GM19043 (cell line): ENCODE results near the gene TCF7L1.
"Not testable (repeated sequence)": the region's sequence is repeated elsewhere in the genome, so short reads cannot be mapped to it uniquely, and the experiment has no call there.

Source experiments
- ATAC-seq: cut with Tn5 transposase; IDR thresholded peaks from one replicate; pipeline ENCODE4 v1.9.1; 2021; ENCODE audit warnings: low read depth; ENCODE audit not compliant: unreplicated experiment

Gene TCF7L1

GRCh38 chr2:85334928-85335327, 201.7 kb downstream of the TCF7L1 start:
- ATAC-seq, result no peak

- ATAC-seq, result no peak
Measured at GRCh38 chr2:85340034-85340892, 207.1 kb downstream of the TCF7L1 start.

GRCh38 chr2:85341269-85342029, 208.3 kb downstream of the TCF7L1 start:
- ATAC-seq, result no peak

DNA sequence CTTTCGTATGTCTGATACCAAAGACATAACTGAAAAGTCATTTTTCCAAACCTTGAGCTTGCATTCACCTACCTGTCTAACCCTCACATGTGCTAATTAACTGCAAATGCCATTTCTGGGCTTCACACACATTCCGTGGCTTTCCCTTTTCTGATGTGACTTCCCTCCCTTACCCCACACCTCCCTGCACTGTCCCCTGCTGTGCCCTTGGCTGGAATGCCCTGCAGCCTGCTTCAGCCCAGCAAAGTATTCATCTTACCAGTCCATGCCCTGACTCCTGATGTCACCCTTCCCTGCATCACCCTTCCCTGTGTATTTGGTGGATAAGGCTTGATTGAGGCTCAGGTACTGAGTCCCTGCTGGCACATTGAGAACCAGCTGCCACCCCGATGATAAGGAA, 209.0 kb downstream of the TCF7L1 start:
- no peak for ATAC-seq

DNA sequence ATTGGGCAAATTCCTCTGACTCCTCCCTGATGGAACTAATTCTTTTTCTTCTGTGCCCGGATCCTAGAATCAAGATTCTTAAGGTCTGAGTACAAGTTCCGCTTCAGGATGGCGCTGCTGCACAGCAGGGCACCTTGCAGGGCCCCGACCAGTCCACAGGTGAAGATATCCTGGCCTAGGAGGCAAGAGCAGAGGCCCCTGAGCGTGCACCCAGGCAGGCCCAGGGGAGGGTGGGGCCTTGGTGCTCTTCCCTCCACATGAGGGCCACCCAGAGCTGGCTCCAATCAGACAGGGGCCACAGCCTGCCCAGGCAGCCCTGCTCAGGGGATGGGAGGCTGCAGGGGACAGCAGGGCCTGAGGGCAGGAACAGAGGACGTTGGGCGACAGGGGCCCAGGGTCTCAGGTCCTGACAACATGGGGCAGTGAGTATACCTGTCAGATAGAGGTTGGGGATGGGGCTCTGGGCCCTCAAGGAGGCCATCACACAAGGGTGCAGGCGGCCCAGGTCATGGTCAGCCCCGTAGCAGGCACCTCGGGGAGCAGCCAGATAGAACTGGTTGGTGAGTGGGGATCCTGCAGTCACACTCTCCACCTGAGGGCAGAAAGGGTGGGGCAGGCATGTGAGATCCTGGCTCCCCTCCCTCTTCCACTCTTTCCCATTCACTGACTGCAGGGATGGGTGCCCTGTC, 210.2 kb downstream of the TCF7L1 start:
- not testable (repeated sequence) for ATAC-seq

GRCh38 chr2:85344356-85344954, 211.3 kb downstream of the TCF7L1 start:
- no peak for ATAC-seq

- no peak for ATAC-seq
Measured at GRCh38 chr2:85347599-85347998, 214.4 kb downstream of the TCF7L1 start.

GRCh38 chr2:85353876-85354285, 220.7 kb downstream of the TCF7L1 start:
- no peak for ATAC-seq

DNA sequence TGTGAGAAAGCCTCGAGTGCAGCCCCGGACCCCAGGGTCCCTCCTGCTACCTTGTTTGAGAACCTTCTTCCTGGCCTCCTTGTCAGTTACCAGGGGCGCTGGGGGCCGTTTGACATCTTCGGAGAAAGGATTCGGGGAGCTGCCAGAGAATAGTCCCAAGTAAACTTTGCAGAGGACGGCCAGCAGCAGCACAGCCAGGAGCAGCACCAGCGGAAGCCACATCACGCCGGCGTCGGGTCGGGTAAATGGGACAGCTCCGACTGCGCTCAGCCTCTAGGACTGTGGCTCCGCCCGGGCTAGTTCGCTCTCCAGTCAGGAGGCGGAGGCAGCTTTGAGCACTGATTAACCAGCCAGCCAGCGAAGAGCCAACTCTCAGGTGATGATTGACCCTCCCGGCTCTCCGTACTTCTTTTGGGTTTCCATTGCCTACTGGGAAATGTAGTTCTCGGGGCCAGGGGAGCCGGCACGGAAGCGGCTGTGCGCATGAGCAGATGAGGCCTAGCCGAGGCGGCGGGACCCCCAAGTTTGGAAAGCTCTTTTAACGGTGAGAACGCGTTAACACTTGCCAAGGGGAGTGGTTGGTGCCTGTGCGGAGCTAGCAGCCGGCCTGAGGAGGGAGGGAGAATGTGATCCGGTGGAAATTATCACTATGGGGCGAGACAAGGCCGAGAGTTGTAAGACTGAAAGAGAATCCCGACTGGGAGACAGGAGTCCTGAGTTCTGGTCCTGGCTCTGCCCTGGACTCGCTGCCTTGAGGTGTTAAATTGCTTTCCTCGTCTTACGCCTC, 221.3 kb downstream of the TCF7L1 start, which contains the start of the genes ELMOD3 and RETSAT:
Gene ELMOD3 (plus strand): TSS at position 484 of the 787 bp plus-strand sequence. CDS start 2,430 bp downstream, outside the sequence.
Gene RETSAT (minus strand): TSS at position 243 of the 787 bp plus-strand sequence. CDS start 21 bp downstream, at position 222.
- peak; percentile 98 for ATAC-seq

DNA sequence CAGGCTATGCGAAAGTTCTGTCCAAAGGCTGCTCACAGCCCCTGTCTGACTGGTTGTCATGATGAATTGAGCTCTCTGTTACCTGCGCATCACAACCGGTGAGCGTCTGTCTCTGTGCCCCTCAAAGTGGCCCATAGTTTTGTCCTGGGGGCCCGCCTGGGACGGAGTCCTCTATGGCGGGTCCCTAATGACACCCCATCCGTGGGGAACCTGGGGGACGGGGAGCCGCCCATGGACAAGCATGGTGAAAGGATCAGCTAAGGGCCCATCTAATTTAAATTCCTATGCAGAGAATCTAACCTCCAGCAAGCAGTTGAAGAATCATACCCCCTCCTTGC, 221.8 kb downstream of the TCF7L1 start:
- ATAC-seq, result no peak

DNA sequence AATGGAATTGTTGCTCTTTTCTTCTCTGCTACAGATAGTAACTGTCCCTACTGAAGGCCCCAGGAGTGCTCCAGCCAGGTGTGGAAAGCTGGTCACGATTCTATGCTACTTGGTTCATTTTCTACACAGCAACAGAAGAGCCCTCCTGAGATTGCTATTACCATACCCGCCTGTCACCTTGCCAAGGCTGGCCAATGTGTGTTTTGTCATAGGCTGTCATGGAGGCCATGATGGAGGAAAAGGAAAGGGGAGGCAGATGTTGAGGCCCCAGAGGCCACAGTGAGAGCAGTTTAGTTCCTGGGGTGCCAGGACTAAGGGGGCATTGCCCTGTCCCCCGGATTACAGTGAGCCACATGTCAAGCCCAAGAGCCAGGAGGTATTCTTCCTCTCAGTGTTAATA, 222.3 kb downstream of the TCF7L1 start:
- ATAC-seq, result no peak

GRCh38 chr2:85356186-85356585, 223.0 kb downstream of the TCF7L1 start:
- no peak for ATAC-seq

GRCh38 chr2:85357736-85358135, 224.5 kb downstream of the TCF7L1 start:
- no peak for ATAC-seq
